Astrocyte of the spinal cord (primary cell): ENCODE measurements around the gene RIN1.

Experiments
- DNase-seq: peaks from one replicate; pipeline ENCODE4 v3.0.0; 2011; ENCODE audit warnings: low read depth, low spot score
- H3K4me3 ChIP-seq: 2 replicates; pipeline ENCODE4 v1.5.1; 2011; ENCODE audit warnings: low read depth, mild to moderate bottlenecking, low read length, moderate library complexity
- CTCF ChIP-seq: IDR thresholded peaks from 2 replicates; pipeline ENCODE4 v1.5.1; 2012; ENCODE audit warnings: low read depth, mild to moderate bottlenecking, low read length, inconsistent platforms
- in situ Hi-C: cut with HindIII; loops from 2 replicates; pipeline ENCODE4 v1.10.0; 2017; ENCODE audit warnings: low sequenced_read_pairs

Gene RIN1

GRCh38 chr11:66368484-66368883 is 32.2 kb upstream of the RIN1 start:
- no peak overlapping the region for H3K4me3 ChIP-seq
- no peak for DNase-seq
- in situ Hi-C loops = no loop called here
- no peak for TF ChIP-seq CTCF

GRCh38 chr11:66367561-66368312 is 31.5 kb upstream of the RIN1 start:
- in situ Hi-C loops = no loop called here
- no peak for TF ChIP-seq CTCF

DNA sequence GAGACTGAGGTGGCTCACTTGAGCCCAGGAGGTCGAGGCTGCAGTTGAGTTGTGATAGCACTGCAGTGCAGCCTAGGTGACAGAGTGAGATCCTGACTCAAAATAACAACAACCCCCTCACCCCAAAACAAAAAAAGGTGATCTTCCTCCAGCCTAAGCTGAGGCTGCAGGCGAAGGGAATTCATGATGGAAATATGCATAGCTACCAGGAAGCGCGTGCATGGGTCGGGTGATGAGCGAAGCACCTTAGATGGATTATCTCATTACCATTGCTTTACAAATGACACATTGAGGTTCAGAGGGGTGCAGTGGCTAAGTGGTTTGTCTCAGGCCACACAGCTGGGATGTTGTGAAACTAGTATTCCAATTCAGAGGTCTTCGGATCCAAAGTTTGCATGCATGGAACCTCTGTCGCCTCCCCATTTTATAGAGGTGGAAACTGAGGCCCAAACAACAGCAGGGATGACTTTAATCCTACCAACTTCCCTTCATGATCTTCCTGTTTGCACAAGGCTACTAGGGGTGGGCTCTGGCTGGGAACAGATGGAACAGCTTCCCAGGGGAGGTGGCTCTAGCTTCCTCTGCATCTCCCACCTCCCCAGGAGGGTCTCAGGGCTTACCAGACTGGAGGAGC is 30.7 kb upstream of the RIN1 start:
- TF ChIP-seq CTCF = no peak
- in situ Hi-C loops = no loop called here

More at GRCh38 chr11:66367561-66368312, 31.5 kb upstream of the RIN1 start:
- no peak overlapping the region for H3K4me3 ChIP-seq
- no peak for DNase-seq

GRCh38 chr11:66365711-66366619 is 29.7 kb upstream of the RIN1 start:
- TF ChIP-seq CTCF = no peak
- H3K4me3 ChIP-seq = no peak overlapping the region
- in situ Hi-C loops = no loop called here
- no peak for DNase-seq

More for the DNA sequence above, 30.7 kb upstream of the RIN1 start:
- H3K4me3 ChIP-seq = no peak overlapping the region
- DNase-seq = no peak

- TF ChIP-seq CTCF = no peak
- no peak overlapping the region for H3K4me3 ChIP-seq
- no peak for DNase-seq
- in situ Hi-C loops = no loop called here
Measured at GRCh38 chr11:66365166-66365565, 28.9 kb upstream of the RIN1 start.

- no peak for DNase-seq
- in situ Hi-C loops = no loop called here
- peak; percentile 83 for TF ChIP-seq CTCF
- no peak overlapping the region for H3K4me3 ChIP-seq
Measured at GRCh38 chr11:66363805-66364535, 27.7 kb upstream of the RIN1 start.
